Nephron (organoid): Measurements from ENCODE around the gene SULT1B1.

ENCODE experiments used
- H3K27ac Mint-ChIP-seq, 3 experiments: 2 replicates each; pipeline ENCODE4 v1.8.0; 2020; ENCODE audit warnings: mixed read lengths in 3 of 3, mild to moderate bottlenecking in 2 of 3, moderate library complexity in 1 of 3
- H3K27me3 Mint-ChIP-seq: 2 replicates; pipeline ENCODE4 v1.8.0; 2021; ENCODE audit warnings: low read depth, mild to moderate bottlenecking, moderate library complexity, mixed read lengths
- H3K36me3 Mint-ChIP-seq: 2 replicates; pipeline ENCODE4 v1.8.0; 2020; ENCODE audit warnings: low read depth, mixed read lengths
- H3K4me1 Mint-ChIP-seq: 2 replicates; pipeline ENCODE4 v1.8.0; 2020; ENCODE audit warnings: mixed read lengths
- H3K4me3 Mint-ChIP-seq, 3 experiments: 2 replicates each; pipeline ENCODE4 v1.8.0; 2020; ENCODE audit warnings: mild to moderate bottlenecking in 3 of 3, mixed read lengths in 3 of 3, moderate library complexity in 2 of 3
- H3K9me3 Mint-ChIP-seq: 2 replicates; pipeline ENCODE4 v1.8.0; 2020; ENCODE audit warnings: mixed read lengths
- CTCF ChIP-seq, 3 experiments: fragments of 200-600 bp; sonication (generic); IDR thresholded peaks; one replicate each; pipeline ENCODE4 v1.5.0; 2021; ENCODE audit warnings: antibody characterized with exemption in 3 of 3; ENCODE audit not compliant: unreplicated experiment in 3 of 3

The SULT1B1 gene

GRCh38 chr4:69684804-69685203 lies 75.6 kb downstream of the SULT1B1 start:
- no peak overlapping the region for H3K27ac Mint-ChIP-seq
- peaks cover 5% of the 10 kb centered on the region for H3K4me1 Mint-ChIP-seq
- H3K36me3 Mint-ChIP-seq, result no peaks in the 10 kb centered on the region
- no peak overlapping the region for H3K4me3 Mint-ChIP-seq
- H3K27me3 Mint-ChIP-seq, result no peaks in the 10 kb centered on the region
- TF ChIP-seq CTCF (IDR thresholded peaks at IDR 0.05; ENCODE audit: unreplicated experiment in 3 of 3), result no peak
- H3K9me3 Mint-ChIP-seq, result no peaks in the 10 kb centered on the region
